Hepatocyte (in vitro differentiated cells): ENCODE measurements around the gene HOXA6. TPM values are rescaled to one million over a fixed set of nuclear protein-coding genes. Genes with fewer than 3 reads are reported as not detected.

Source experiments
- DNase-seq: peaks from one replicate; pipeline ENCODE4 v3.0.0-alpha.2; 2016; ENCODE audit warnings: low spot score
- H2AFZ ChIP-seq: fragments of 200-600 bp; sonication (generic); 2 replicates; pipeline ENCODE4 v1.6.0; 2016; ENCODE audit warnings: antibody characterized with exemption, mild to moderate bottlenecking
- H3K27ac ChIP-seq: fragments of 200-600 bp; sonication (generic); 2 replicates; pipeline ENCODE4 v1.5.1; 2016; ENCODE audit warnings: mild to moderate bottlenecking
- H3K27me3 ChIP-seq: fragments of 200-600 bp; sonication (generic); 2 replicates; pipeline ENCODE4 v1.6.1; 2016
- H3K36me3 ChIP-seq: fragments of 200-600 bp; sonication (generic); replicated peaks from 2 replicates; pipeline ENCODE4 v1.5.1; 2016; ENCODE audit warnings: low read depth; ENCODE audit not compliant: insufficient read depth
- H3K4me1 ChIP-seq: fragments of 200-600 bp; sonication (generic); 2 replicates; pipeline ENCODE4 v1.5.1; 2016; ENCODE audit warnings: mild to moderate bottlenecking, moderate library complexity; ENCODE audit not compliant: insufficient read depth
- H3K4me2 ChIP-seq: fragments of 200-600 bp; sonication (generic); 2 replicates; pipeline ENCODE4 v1.6.0; 2016
- H3K4me3 ChIP-seq: fragments of 200-600 bp; sonication (generic); 2 replicates; pipeline ENCODE4 v1.5.1; 2016; ENCODE audit warnings: mild to moderate bottlenecking
- H3K79me2 ChIP-seq: fragments of 200-600 bp; sonication (generic); 2 replicates; pipeline ENCODE4 v1.6.0; 2017; ENCODE audit warnings: mild to moderate bottlenecking
- H3K9me2 ChIP-seq: fragments of 200-600 bp; sonication (generic); replicated peaks from 2 replicates; pipeline ENCODE4 v1.6.0; 2017; ENCODE audit warnings: mild to moderate bottlenecking; ENCODE audit not compliant: insufficient read depth
- H3K9me3 ChIP-seq: fragments of 200-600 bp; sonication (generic); 2 replicates; pipeline ENCODE4 v1.5.1; 2016; ENCODE audit warnings: low read depth, mild to moderate bottlenecking
- H4K20me1 ChIP-seq: fragments of 200-600 bp; sonication (generic); 2 replicates; pipeline ENCODE4 v1.6.0; 2016; ENCODE audit warnings: mild to moderate bottlenecking; ENCODE audit not compliant: insufficient read depth, poor library complexity, severe bottlenecking
- CTCF ChIP-seq: fragments of 200-600 bp; sonication (generic); IDR thresholded peaks from 2 replicates; pipeline ENCODE4 v1.5.1; 2016; ENCODE audit warnings: antibody characterized with exemption, mild to moderate bottlenecking; ENCODE audit not compliant: poor library complexity
- EZH2 ChIP-seq: fragments of 200-600 bp; sonication (generic); IDR thresholded peaks from 2 replicates; pipeline ENCODE4 v1.6.1; 2016; ENCODE audit warnings: antibody characterized with exemption, mild to moderate bottlenecking, borderline replicate concordance
- EZH2phosphoT487 ChIP-seq: fragments of 200-600 bp; sonication (generic); IDR thresholded peaks from one replicate; pipeline ENCODE4 v1.6.1; 2018; ENCODE audit warnings: antibody characterized with exemption, mild to moderate bottlenecking, low read depth, moderate library complexity; ENCODE audit not compliant: unreplicated experiment, severe bottlenecking
- WGBS: methylation state at CpG from one replicate; pipeline ENCODE4 v1.1.6; 2016; ENCODE audit warnings: low lambda C conversion rate; ENCODE audit errors: missing lambda C conversion rate; 5-methylcytosine and 5-hydroxymethylcytosine counted together
- polyA plus RNA-seq: library from polyadenylated mRNA; unstranded; fragments of >200 nt; fragmentation: Nextera tagmentation; extraction: Ambion mirVana; gene quantifications from 2 replicates; pipeline ENCODE4 v1.2.1, GENCODE V29; 2016
- total RNA-seq: library from RNA; depleted of rRNA; stranded (reverse); fragments of >200 nt; gene quantifications from 2 replicates; pipeline ENCODE4 v1.2.3, GENCODE V29; 2014

Gene HOXA6
- total and polyA plus RNA-seq, 2 experiments from 2014 or later, result 0.23 TPM; not detected in 1

GRCh38 chr7:27179503-27180430 lies 32.2 kb upstream of the HOXA6 start:
- WGBS, result 8% methylated on average over 55 of the region's 56 CpGs
- peak overlapping the region; percentile 96 for H3K27ac ChIP-seq
- DNase-seq, result peak; percentile 87
- H4K20me1 ChIP-seq, result no peaks in the 10 kb centered on the region
- H3K27me3 ChIP-seq, result peaks cover 90% of the 10 kb centered on the region
- TF ChIP-seq EZH2phosphoT487 (peak; percentile 32), CTCF (peak; percentile 91), EZH2 (peak; percentile 84)
- H3K4me3 ChIP-seq, result peak overlapping the region; percentile 40
- no peaks in the 10 kb centered on the region for H3K9me2 ChIP-seq
- H3K36me3 ChIP-seq, result no peaks in the 10 kb centered on the region
- peaks cover 89% of the 10 kb centered on the region for H3K79me2 ChIP-seq
- peak overlapping the region; percentile 38 for H2AFZ ChIP-seq
- H3K4me2 ChIP-seq, result peak overlapping the region; percentile 96
- peaks cover 31% of the 10 kb centered on the region for H3K4me1 ChIP-seq
- no peaks in the 10 kb centered on the region for H3K9me3 ChIP-seq

- Histone ChIP-seq H4K20me1 (no peaks in the 10 kb centered on the region), H3K27me3 (peaks cover 92% of the 10 kb centered on the region), H3K9me2 (no peaks in the 10 kb centered on the region), H3K4me1 (peaks cover 31% of the 10 kb centered on the region), H3K4me3 (peak overlapping the region; percentile 40), H2AFZ (peak overlapping the region; percentile 38), H3K27ac (peak overlapping the region; percentile 96), H3K36me3 (no peaks in the 10 kb centered on the region), H3K4me2 (peak overlapping the region; percentile 96), H3K9me3 (no peaks in the 10 kb centered on the region), H3K79me2 (peaks cover 89% of the 10 kb centered on the region)
- DNase-seq, result no peak
- WGBS, result 21% methylated on average over 14 of the region's 14 CpGs
- TF ChIP-seq EZH2phosphoT487, result no peak
- no peak for TF ChIP-seq CTCF
- TF ChIP-seq EZH2, result peak; percentile 62
These were observed 31.5 kb upstream of the HOXA6 start for GRCh38 chr7:27179030-27179429.

GRCh38 chr7:27178366-27178765 lies 30.8 kb upstream of the HOXA6 start:
- DNase-seq, result no peak
- H3K36me3 ChIP-seq, result no peaks in the 10 kb centered on the region
- no peak overlapping the region for H2AFZ ChIP-seq
- TF ChIP-seq EZH2phosphoT487, result no peak
- TF ChIP-seq CTCF, result no peak
- TF ChIP-seq EZH2, result no peak
- peak overlapping the region; percentile 40 for H3K4me3 ChIP-seq
- H3K4me2 ChIP-seq, result peak overlapping the region; percentile 96
- peaks cover 31% of the 10 kb centered on the region for H3K4me1 ChIP-seq
- no peaks in the 10 kb centered on the region for H3K9me2 ChIP-seq
- H4K20me1 ChIP-seq, result no peaks in the 10 kb centered on the region
- no peaks in the 10 kb centered on the region for H3K9me3 ChIP-seq
- 33% methylated on average over 6 of the region's 6 CpGs for WGBS
- H3K79me2 ChIP-seq, result peaks cover 89% of the 10 kb centered on the region
- H3K27ac ChIP-seq, result peak overlapping the region; percentile 96
- H3K27me3 ChIP-seq, result peaks cover 92% of the 10 kb centered on the region
